Hepatocyte (in vitro differentiated cells): ENCODE results near the gene RASL10B. TPM values are rescaled to one million over a fixed set of nuclear protein-coding genes. Genes with fewer than 3 reads are reported as not detected.

ENCODE experiments used
- DNase-seq: peaks from one replicate; pipeline ENCODE4 v3.0.0-alpha.2; 2016; ENCODE audit warnings: low spot score
- H2AFZ ChIP-seq: fragments of 200-600 bp; sonication (generic); 2 replicates; pipeline ENCODE4 v1.6.0; 2016; ENCODE audit warnings: antibody characterized with exemption, mild to moderate bottlenecking
- H3K27ac ChIP-seq: fragments of 200-600 bp; sonication (generic); 2 replicates; pipeline ENCODE4 v1.5.1; 2016; ENCODE audit warnings: mild to moderate bottlenecking
- H3K27me3 ChIP-seq: fragments of 200-600 bp; sonication (generic); 2 replicates; pipeline ENCODE4 v1.6.1; 2016
- H3K36me3 ChIP-seq: fragments of 200-600 bp; sonication (generic); replicated peaks from 2 replicates; pipeline ENCODE4 v1.5.1; 2016; ENCODE audit warnings: low read depth; ENCODE audit not compliant: insufficient read depth
- H3K4me1 ChIP-seq: fragments of 200-600 bp; sonication (generic); 2 replicates; pipeline ENCODE4 v1.5.1; 2016; ENCODE audit warnings: mild to moderate bottlenecking, moderate library complexity; ENCODE audit not compliant: insufficient read depth
- H3K4me2 ChIP-seq: fragments of 200-600 bp; sonication (generic); 2 replicates; pipeline ENCODE4 v1.6.0; 2016
- H3K4me3 ChIP-seq: fragments of 200-600 bp; sonication (generic); 2 replicates; pipeline ENCODE4 v1.5.1; 2016; ENCODE audit warnings: mild to moderate bottlenecking
- H3K79me2 ChIP-seq: fragments of 200-600 bp; sonication (generic); 2 replicates; pipeline ENCODE4 v1.6.0; 2017; ENCODE audit warnings: mild to moderate bottlenecking
- H3K9me2 ChIP-seq: fragments of 200-600 bp; sonication (generic); replicated peaks from 2 replicates; pipeline ENCODE4 v1.6.0; 2017; ENCODE audit warnings: mild to moderate bottlenecking; ENCODE audit not compliant: insufficient read depth
- H3K9me3 ChIP-seq: fragments of 200-600 bp; sonication (generic); 2 replicates; pipeline ENCODE4 v1.5.1; 2016; ENCODE audit warnings: low read depth, mild to moderate bottlenecking
- H4K20me1 ChIP-seq: fragments of 200-600 bp; sonication (generic); 2 replicates; pipeline ENCODE4 v1.6.0; 2016; ENCODE audit warnings: mild to moderate bottlenecking; ENCODE audit not compliant: insufficient read depth, poor library complexity, severe bottlenecking
- EZH2 ChIP-seq: fragments of 200-600 bp; sonication (generic); IDR thresholded peaks from 2 replicates; pipeline ENCODE4 v1.6.1; 2016; ENCODE audit warnings: antibody characterized with exemption, mild to moderate bottlenecking, borderline replicate concordance
- EZH2phosphoT487 ChIP-seq: fragments of 200-600 bp; sonication (generic); IDR thresholded peaks from one replicate; pipeline ENCODE4 v1.6.1; 2018; ENCODE audit warnings: antibody characterized with exemption, mild to moderate bottlenecking, low read depth, moderate library complexity; ENCODE audit not compliant: unreplicated experiment, severe bottlenecking
- WGBS: methylation state at CpG from one replicate; pipeline ENCODE4 v1.1.6; 2016; ENCODE audit warnings: low lambda C conversion rate; ENCODE audit errors: missing lambda C conversion rate; 5-methylcytosine and 5-hydroxymethylcytosine counted together
- polyA plus RNA-seq: library from polyadenylated mRNA; unstranded; fragments of >200 nt; fragmentation: Nextera tagmentation; extraction: Ambion mirVana; gene quantifications from 2 replicates; pipeline ENCODE4 v1.2.1, GENCODE V29; 2016
- total RNA-seq: library from RNA; depleted of rRNA; stranded (reverse); fragments of >200 nt; gene quantifications from 2 replicates; pipeline ENCODE4 v1.2.3, GENCODE V29; 2014
- TF ChIP-seq, protein P1 (sequence below): fragments of 200-600 bp; sonication (generic); IDR thresholded peaks from 2 replicates; pipeline ENCODE4 v1.5.1; 2016; ENCODE audit warnings: antibody characterized with exemption, mild to moderate bottlenecking; ENCODE audit not compliant: poor library complexity

RASL10B gene
- total and polyA plus RNA-seq, 2 experiments from 2014 or later = 7.1 to 7.6 TPM

DNA sequence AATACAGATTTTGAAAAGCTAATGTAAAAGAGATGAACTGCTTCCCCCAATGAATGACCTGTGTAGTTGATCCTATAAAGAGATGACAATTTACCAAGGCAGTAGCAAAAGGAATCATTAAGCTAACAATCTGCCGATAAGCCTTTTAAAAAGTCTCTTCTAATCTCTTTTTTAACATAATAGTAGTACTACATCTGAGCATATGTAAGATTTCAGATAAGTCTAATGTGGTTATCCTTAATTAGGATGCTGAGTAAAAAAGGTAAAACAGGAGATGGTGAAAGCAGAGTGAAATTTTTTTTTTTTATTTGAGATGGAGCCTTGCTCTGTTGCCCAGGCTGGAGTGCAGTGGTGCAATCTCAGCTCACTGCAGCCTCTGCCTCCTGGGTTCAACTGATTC is 26.2 kb upstream of the RASL10B start:
- Histone ChIP-seq H3K4me3 (no peak overlapping the region), H3K4me1 (no peaks in the 10 kb centered on the region), H3K79me2 (no peaks in the 10 kb centered on the region), H3K9me2 (no peaks in the 10 kb centered on the region), H3K27me3 (no peaks in the 10 kb centered on the region), H4K20me1 (no peaks in the 10 kb centered on the region), H3K27ac (no peak overlapping the region), H3K9me3 (no peaks in the 10 kb centered on the region), H3K36me3 (no peaks in the 10 kb centered on the region), H2AFZ (no peak overlapping the region), H3K4me2 (no peak overlapping the region)
- 97% methylated on average over 1 of the region's 1 CpG for WGBS
- no peak for DNase-seq
- TF ChIP-seq EZH2 = no peak
- TF ChIP-seq, protein P1, sequence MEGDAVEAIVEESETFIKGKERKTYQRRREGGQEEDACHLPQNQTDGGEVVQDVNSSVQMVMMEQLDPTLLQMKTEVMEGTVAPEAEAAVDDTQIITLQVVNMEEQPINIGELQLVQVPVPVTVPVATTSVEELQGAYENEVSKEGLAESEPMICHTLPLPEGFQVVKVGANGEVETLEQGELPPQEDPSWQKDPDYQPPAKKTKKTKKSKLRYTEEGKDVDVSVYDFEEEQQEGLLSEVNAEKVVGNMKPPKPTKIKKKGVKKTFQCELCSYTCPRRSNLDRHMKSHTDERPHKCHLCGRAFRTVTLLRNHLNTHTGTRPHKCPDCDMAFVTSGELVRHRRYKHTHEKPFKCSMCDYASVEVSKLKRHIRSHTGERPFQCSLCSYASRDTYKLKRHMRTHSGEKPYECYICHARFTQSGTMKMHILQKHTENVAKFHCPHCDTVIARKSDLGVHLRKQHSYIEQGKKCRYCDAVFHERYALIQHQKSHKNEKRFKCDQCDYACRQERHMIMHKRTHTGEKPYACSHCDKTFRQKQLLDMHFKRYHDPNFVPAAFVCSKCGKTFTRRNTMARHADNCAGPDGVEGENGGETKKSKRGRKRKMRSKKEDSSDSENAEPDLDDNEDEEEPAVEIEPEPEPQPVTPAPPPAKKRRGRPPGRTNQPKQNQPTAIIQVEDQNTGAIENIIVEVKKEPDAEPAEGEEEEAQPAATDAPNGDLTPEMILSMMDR = no peak
- no peak for TF ChIP-seq EZH2phosphoT487

GRCh38 chr17:35705705-35706104 is 25.7 kb upstream of the RASL10B start:
- Histone ChIP-seq H3K4me2 (no peak overlapping the region), H3K79me2 (no peaks in the 10 kb centered on the region), H2AFZ (no peak overlapping the region), H3K36me3 (no peaks in the 10 kb centered on the region), H3K27ac (no peak overlapping the region), H3K4me3 (no peak overlapping the region), H4K20me1 (no peaks in the 10 kb centered on the region), H3K4me1 (no peaks in the 10 kb centered on the region), H3K9me3 (no peaks in the 10 kb centered on the region), H3K9me2 (no peaks in the 10 kb centered on the region), H3K27me3 (no peaks in the 10 kb centered on the region)
- DNase-seq = no peak
- TF ChIP-seq EZH2 (no peak), EZH2phosphoT487 (no peak)
- TF ChIP-seq, protein P1 = no peak
- whole genome bisulfite sequencing = 76% methylated on average over 5 of the region's 5 CpGs

DNA sequence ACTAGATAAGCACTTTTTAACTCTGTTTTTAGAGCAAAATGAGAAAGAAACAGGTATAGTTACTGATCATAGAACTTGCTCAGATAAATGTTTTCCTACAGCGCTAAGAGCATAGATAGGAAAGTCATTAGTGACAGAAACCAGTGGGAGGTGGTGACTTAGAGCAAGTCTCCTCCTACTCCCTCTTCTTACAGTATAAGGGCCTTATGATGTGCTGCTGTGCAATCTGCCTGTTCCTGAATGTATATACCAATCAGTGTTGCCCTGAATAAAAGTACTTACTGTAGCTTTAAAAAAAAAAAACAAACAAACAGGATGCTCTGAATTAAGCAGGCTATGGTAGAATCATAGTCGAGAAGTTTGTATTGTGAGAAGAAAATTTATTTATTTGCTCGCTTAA is 23.3 kb upstream of the RASL10B start:
- no peaks in the 10 kb centered on the region for H4K20me1 ChIP-seq
- WGBS = 80% methylated on average over 3 of the region's 3 CpGs
- TF ChIP-seq EZH2 = no peak
- TF ChIP-seq, protein P1 = no peak
- no peak for TF ChIP-seq EZH2phosphoT487

GRCh38 chr17:35708951-35709350 is 22.5 kb upstream of the RASL10B start:
- Histone ChIP-seq H2AFZ (no peak overlapping the region), H3K4me3 (no peak overlapping the region), H3K27me3 (no peaks in the 10 kb centered on the region), H3K9me2 (no peaks in the 10 kb centered on the region), H3K4me2 (no peak overlapping the region), H3K4me1 (peaks cover 12% of the 10 kb centered on the region), H3K27ac (no peak overlapping the region), H3K79me2 (no peaks in the 10 kb centered on the region), H3K36me3 (no peaks in the 10 kb centered on the region), H3K9me3 (no peaks in the 10 kb centered on the region), H4K20me1 (no peaks in the 10 kb centered on the region)
- no peak for DNase-seq
- TF ChIP-seq EZH2phosphoT487 (no peak), EZH2 (no peak)
- TF ChIP-seq, protein P1 = no peak
- 100% methylated on average over 3 of the region's 3 CpGs for WGBS

More for the DNA sequence above, 23.3 kb upstream of the RASL10B start:
- Histone ChIP-seq H3K9me2 (no peaks in the 10 kb centered on the region), H3K27ac (no peak overlapping the region), H3K27me3 (no peaks in the 10 kb centered on the region), H3K4me2 (no peak overlapping the region), H2AFZ (no peak overlapping the region), H3K79me2 (no peaks in the 10 kb centered on the region), H3K4me3 (no peak overlapping the region), H3K36me3 (no peaks in the 10 kb centered on the region), H3K4me1 (peaks cover 7% of the 10 kb centered on the region), H3K9me3 (no peaks in the 10 kb centered on the region)
- DNase-seq = no peak
